Adrenal gland (tissue), 5 donors: ENCODE measurements around the gene RCAN3.

Experiments used
- CTCF ChIP-seq, 6 experiments: fragments of 450-650 bp in 4 of 6; fragments of 200-600 bp in 2 of 6; sonication (generic) in 1 of 6; IDR thresholded peaks; 1 replicate in 5 of 6; 2 replicates in 1 of 6; pipeline versions ENCODE4 v1.5.1 to v1.8.0; 2016 to 2021; ENCODE audit warnings: antibody characterized with exemption in 6 of 6, mild to moderate bottlenecking in 2 of 6, moderate library complexity in 1 of 6
- POLR2A ChIP-seq, 2 donors: fragments of 450-650 bp; IDR thresholded peaks; one replicate each; pipeline ENCODE4 v1.6.1; 2017; ENCODE audit warnings: antibody characterized with exemption in 2 of 2, mild to moderate bottlenecking in 2 of 2, moderate library complexity in 1 of 2
- donor health status: DM: no; HTN: no; CAD: no.

GRCh38 chr1:24568475-24568874, 65.8 kb downstream of the RCAN3 start:
- TF ChIP-seq POLR2A (IDR thresholded peaks at IDR 0.05) = no peak
- no peak for TF ChIP-seq CTCF (IDR thresholded peaks at IDR 0.05)
